ENCODE results near the gene PANX3.
A peak's percentile ranks its signal among the peaks of the same experiment; 100 is the strongest.
"Not testable (repeated sequence)": the region's sequence is repeated elsewhere in the genome, so short reads cannot be mapped to it uniquely, and the experiment has no call there.

The PANX3 gene

GRCh38 chr11:124611064-124611463 is at the start of gene PANX3:
Gene PANX3, plus strand, starts transcription at chr11:124611428. Its CDS starts 129 bp downstream, at chr11:124611557.
- peak; percentile 79 for DNase-seq (ENCODE audit: low read depth, low spot score)

DNA sequence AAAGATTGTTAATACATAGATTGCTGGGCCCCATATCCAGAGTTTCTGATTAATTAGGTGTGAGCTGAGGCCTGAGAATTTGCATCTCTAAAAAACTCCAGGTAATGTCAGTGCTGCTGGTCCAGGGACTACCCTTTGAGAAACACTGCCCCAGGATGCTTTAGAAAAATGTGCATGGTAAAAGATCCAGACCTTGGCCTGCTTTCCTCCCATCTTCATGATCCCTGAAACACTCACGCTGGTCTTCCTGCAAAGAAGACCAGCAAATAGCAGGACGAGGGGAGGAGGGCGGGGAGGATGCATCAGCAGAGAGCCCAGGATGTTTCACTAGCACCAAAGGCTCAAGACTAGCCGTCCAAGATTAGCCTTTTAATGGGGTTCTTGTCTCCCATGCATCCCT is 41.5 kb upstream of the PANX3 start, which contains the start of gene OR8A1:
TSS of gene OR8A1 (plus strand) at position 301 of the 400 bp plus-strand sequence. CDS start 123 bp downstream, outside the sequence.
- DNase-seq (ENCODE audit: low read depth, low spot score) = no peak

- DNase-seq (ENCODE audit: low read depth, low spot score) = no peak
These were observed 41.1 kb upstream of the PANX3 start for GRCh38 chr11:124570160-124570559.

- DNase-seq (ENCODE audit: low read depth, low spot score) = no peak
These were observed 33.4 kb upstream of the PANX3 start for GRCh38 chr11:124577716-124578427.

DNA sequence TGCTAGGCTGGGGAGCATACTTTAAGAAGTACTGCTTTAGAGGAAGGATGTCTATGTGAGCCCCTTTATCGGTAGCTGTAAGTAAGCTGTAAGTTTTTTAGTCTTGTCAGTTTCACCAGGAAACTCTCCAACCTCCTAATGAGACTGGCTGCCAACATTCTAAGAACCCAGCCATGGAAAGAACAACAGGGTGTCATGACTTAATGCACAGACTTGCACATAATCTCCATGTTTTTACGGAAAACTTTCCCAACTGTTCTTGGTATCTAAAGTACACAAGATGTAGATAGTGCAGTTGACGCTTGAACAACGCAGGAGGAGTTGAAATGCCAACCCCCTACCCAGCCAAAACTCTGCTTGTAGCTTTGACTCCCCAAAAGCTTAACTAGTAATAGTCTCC is 32.5 kb upstream of the PANX3 start:
- no peak for DNase-seq (ENCODE audit: low read depth, low spot score)

GRCh38 chr11:124581817-124582216 is 29.4 kb upstream of the PANX3 start:
- DNase-seq (ENCODE audit: low read depth, low spot score) = no peak

DNA sequence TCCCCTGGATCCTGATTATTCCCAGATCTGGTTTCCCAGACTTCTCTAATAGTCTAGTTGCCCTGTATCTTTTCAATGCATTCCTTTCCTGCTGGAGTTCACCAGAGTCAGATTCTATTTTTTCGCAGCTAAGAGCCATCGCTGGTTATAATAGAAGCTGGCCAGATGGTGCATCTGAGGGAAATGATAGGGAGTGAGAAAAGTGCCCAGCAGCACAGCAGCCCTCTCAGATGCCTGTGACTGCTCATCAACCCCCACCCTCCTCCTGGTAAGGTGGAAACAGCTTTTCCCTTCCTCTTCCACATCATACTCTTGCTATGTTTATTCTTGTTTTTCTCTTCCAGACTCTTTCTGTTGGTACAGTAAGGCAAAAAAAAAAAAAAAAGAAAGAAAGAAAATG is 28.7 kb upstream of the PANX3 start:
- no peak for DNase-seq (ENCODE audit: low read depth, low spot score)

DNA sequence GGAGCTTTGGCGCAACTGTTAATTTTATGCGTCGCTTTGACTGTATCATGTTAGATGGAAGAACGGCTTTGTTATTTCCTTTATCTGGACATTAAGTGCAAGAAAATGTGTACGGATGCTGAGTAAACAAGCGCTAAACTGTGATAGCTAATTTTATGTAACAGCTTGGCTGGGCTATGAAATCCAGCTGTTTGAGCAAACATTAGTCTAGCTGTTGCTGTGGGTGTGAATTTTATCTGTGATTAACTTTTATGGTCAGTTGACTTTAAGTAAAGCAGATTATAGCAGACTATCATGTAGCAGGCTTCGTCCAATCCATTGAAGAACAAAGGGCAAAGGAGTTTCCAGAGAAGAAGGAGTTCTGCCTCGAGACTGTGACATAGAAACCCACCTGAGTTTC is 27.4 kb upstream of the PANX3 start:
- DNase-seq (ENCODE audit: low read depth, low spot score) = no peak

GRCh38 chr11:124584681-124585372 is 26.4 kb upstream of the PANX3 start:
- no peak for DNase-seq (ENCODE audit: low read depth, low spot score)

DNA sequence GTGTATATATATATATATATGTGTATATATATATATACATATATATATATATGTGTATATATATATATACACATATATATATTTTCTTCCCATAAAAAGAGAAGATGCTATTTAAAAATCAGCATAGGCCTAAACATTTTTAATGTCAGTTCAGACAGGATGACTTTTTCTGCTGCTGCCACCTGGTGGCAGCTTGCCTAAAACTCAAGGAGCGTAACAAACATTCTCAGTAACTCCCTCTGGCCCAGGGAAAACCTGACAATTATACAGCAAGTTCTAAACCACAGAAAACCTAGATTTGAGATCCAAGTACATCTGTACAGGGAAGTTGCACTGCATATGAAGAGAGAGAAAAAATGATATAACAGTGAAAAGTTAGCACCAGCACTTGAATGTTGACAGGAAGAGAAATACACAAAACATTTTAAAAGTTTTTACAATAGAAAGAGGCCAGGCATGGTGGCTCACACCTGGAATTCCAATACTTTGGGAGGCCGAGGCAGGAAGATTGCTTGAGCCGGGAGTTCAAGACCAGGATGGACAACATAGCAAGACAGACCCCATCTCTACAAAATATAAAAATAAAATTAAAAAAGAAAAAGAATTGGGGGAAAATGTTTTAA is 24.9 kb upstream of the PANX3 start:
- DNase-seq (ENCODE audit: low read depth, low spot score) = peak; percentile 83

GRCh38 chr11:124591430-124591829 is 19.8 kb upstream of the PANX3 start:
- no peak for DNase-seq (ENCODE audit: low read depth, low spot score)

- no peak for DNase-seq (ENCODE audit: low read depth, low spot score)
These were observed 18.6 kb upstream of the PANX3 start for GRCh38 chr11:124592627-124593026.

GRCh38 chr11:124595302-124595701 is 15.9 kb upstream of the PANX3 start:
- no peak for DNase-seq (ENCODE audit: low read depth, low spot score)

DNA sequence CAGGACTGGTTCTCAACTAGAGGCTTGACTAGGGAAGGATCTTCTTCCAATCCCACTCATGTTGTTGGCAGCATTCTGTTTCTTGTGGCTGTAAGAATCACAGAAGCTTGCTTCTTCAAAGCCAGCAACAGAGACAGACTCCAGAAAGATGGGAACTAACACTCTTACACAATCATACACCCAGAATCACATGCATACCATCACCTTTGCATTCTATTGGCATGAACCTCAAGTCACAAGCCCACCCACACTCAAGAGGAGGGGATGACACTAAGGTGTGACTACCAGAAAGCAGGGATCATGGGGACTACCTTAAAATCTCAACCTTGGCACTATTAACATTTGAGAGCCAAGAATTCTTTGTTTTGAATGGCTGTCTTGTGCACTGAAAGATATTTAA is 13.6 kb upstream of the PANX3 start:
- no peak for DNase-seq (ENCODE audit: low read depth, low spot score)

- no peak for DNase-seq (ENCODE audit: low read depth, low spot score)
These were observed 10.5 kb upstream of the PANX3 start for GRCh38 chr11:124600621-124601320.

DNA sequence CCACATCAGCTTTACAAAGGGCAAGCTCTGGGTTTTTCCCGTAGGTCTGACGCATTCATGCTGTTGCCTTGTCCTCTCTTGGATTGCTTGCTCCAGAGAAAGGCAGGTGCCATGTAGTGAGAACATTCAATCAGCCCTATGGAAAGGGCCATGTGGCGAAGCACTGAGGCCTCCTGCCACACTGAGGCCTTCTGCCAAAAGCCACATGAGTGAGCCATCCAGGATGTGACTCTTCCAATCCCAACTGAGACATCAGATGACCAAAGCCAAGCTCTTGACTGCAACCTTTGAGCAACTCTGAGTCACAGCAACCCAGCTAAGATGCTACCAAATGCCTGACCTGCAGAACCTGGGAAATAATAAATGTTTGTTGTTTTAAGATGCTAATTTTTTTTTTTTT is 9.0 kb upstream of the PANX3 start:
- DNase-seq (ENCODE audit: low read depth, low spot score) = peak; percentile 15

DNA sequence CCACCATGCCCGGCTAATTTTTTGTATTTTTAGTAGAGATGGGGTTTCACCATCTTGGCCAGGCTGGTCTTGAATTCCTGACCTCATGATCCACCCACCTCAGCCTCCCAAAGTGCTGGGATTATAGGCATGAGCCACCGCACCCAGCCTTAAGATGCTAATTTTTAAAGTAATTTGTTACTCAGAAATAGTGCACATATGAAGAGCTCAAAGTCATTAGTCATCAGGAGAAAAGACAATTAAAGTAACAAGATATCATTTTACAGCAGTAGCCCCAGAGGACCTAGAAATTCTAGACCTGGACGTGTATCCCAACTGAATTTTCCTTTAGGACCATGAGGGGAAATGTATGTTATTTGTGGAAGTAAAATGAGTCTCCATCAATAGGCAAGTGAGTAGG is 8.5 kb upstream of the PANX3 start:
- DNase-seq (ENCODE audit: low read depth, low spot score) = not testable (repeated sequence)

- no peak for DNase-seq (ENCODE audit: low read depth, low spot score)
These were observed 5.5 kb upstream of the PANX3 start for GRCh38 chr11:124605719-124606118.

DNA sequence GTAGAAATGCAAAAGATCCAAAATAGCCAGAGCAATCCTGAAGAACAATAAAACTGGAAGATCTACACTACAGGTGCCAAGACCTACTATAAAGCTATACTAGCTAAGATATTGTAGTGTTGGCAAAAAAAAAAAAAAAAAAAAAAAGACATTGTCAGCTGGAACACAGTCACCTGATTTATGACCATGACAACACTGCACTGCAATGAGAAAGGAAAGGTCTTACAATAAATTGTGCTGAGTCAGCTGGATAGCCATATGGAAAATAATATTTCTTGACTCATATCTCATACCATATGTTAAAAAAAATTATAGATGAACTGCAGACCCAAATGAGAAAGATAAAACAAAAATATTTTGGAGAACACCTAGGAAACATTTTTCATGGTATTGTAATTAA is 3.1 kb upstream of the PANX3 start:
- DNase-seq (ENCODE audit: low read depth, low spot score) = no peak

- DNase-seq (ENCODE audit: low read depth, low spot score) = no peak
These were observed 933 bp upstream of the PANX3 start for GRCh38 chr11:124610295-124610694.

- DNase-seq (ENCODE audit: low read depth, low spot score) = no peak
These were observed 817 bp downstream of the PANX3 start for GRCh38 chr11:124612045-124612444.

All from astrocyte of the hippocampus (primary cell).